Activated CD4-positive, alpha-beta T cell treated with anti-CD3 and anti-CD28 coated beads, Interleukin-2, amount 10 ng/mL, durations not matched to agents 24 days and 14 days (primary cell): ENCODE data around the gene OGFR. TPM values are rescaled to one million over a fixed set of nuclear protein-coding genes. Genes with fewer than 3 reads are reported as not detected.

ENCODE experiments used
- DNase-seq: peaks from one replicate; pipeline ENCODE4 v3.0.0; 2022
- H3K27ac Mint-ChIP-seq: one replicate; pipeline ENCODE4 v1.8.0; 2022; ENCODE audit warnings: mild to moderate bottlenecking, mixed read lengths
- H3K27me3 Mint-ChIP-seq: one replicate; pipeline ENCODE4 v1.8.0; 2022; ENCODE audit warnings: mixed read lengths
- H3K36me3 Mint-ChIP-seq: one replicate; pipeline ENCODE4 v1.8.0; 2022; ENCODE audit warnings: low read depth, mild to moderate bottlenecking, mixed read lengths
- H3K4me1 Mint-ChIP-seq: one replicate; pipeline ENCODE4 v1.8.0; 2021; ENCODE audit warnings: mixed read lengths
- H3K4me3 Mint-ChIP-seq: one replicate; pipeline ENCODE4 v1.8.0; 2022; ENCODE audit warnings: mild to moderate bottlenecking, moderate library complexity, mixed read lengths
- H3K9me3 Mint-ChIP-seq: one replicate; pipeline ENCODE4 v1.8.0; 2021; ENCODE audit warnings: mixed read lengths
- intact Hi-C: fragments of 100-400 bp; cut with micrococcal nuclease; formaldehyde crosslinking; loops from one replicate; pipeline ENCODE4 v1.15.1; 2023
- total RNA-seq: library from RNA; stranded (reverse); gene quantifications from 2 replicates; pipeline ENCODE4 v1.2.3, GENCODE V29; 2022

Gene OGFR
- total RNA-seq, 1 donor from 2014 or later: 49.1 TPM

GRCh38 chr20:62829231-62830230 lies 24.9 kb downstream of the OGFR start:
- intact Hi-C loops: no loop called here
- H3K4me1 Mint-ChIP-seq: peaks cover 7% of the 10 kb centered on the region

DNA sequence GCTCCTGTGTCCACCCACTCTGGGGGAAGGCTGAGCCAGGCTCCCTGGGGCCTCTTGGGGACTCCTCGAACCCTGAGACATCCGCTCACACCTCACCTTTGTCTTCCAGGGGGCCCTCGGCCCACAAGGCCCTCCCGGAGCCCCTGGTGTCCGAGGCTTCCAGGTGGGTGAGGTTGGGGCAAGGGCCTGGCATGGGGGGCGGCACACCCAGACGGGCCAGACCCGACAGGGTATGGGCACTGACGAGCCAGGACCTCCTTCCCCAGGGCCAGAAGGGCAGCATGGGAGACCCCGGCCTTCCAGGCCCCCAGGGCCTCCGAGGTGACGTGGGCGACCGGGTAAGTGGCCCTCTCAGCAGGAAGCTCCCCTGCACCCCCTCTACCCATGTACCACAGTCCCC lies 25.6 kb downstream of the OGFR start:
- H3K27me3 Mint-ChIP-seq: no peaks in the 10 kb centered on the region
- peaks cover 7% of the 10 kb centered on the region for H3K4me1 Mint-ChIP-seq
- no peak overlapping the region for H3K4me3 Mint-ChIP-seq
- H3K9me3 Mint-ChIP-seq: no peaks in the 10 kb centered on the region
- no peak for DNase-seq
- H3K27ac Mint-ChIP-seq: no peak overlapping the region
- no peaks in the 10 kb centered on the region for H3K36me3 Mint-ChIP-seq
- intact Hi-C loops: no loop called here

More at GRCh38 chr20:62829231-62830230, 24.9 kb downstream of the OGFR start:
- no peaks in the 10 kb centered on the region for H3K9me3 Mint-ChIP-seq
- H3K27ac Mint-ChIP-seq: no peak overlapping the region
- H3K27me3 Mint-ChIP-seq: no peaks in the 10 kb centered on the region
- H3K36me3 Mint-ChIP-seq: no peaks in the 10 kb centered on the region
- DNase-seq: no peak
- H3K4me3 Mint-ChIP-seq: no peak overlapping the region

- Mint-ChIP-seq H3K9me3 (no peaks in the 10 kb centered on the region), H3K27ac (no peak overlapping the region), H3K4me1 (peaks cover 7% of the 10 kb centered on the region), H3K36me3 (no peaks in the 10 kb centered on the region), H3K4me3 (no peak overlapping the region), H3K27me3 (no peaks in the 10 kb centered on the region)
- intact Hi-C loops: no loop called here
- DNase-seq: no peak
These were observed 26.2 kb downstream of the OGFR start for GRCh38 chr20:62830821-62831220.

- no peaks in the 10 kb centered on the region for H3K36me3 Mint-ChIP-seq
- intact Hi-C loops: no loop called here
These were observed 26.7 kb downstream of the OGFR start for GRCh38 chr20:62831361-62831788.

GRCh38 chr20:62831854-62832211 lies 27.2 kb downstream of the OGFR start:
- Mint-ChIP-seq H3K27ac (no peak overlapping the region), H3K36me3 (no peaks in the 10 kb centered on the region), H3K4me3 (no peak overlapping the region), H3K9me3 (no peaks in the 10 kb centered on the region), H3K4me1 (peaks cover 7% of the 10 kb centered on the region), H3K27me3 (no peaks in the 10 kb centered on the region)
- intact Hi-C loops: no loop called here
- no peak for DNase-seq

More at GRCh38 chr20:62831361-62831788, 26.7 kb downstream of the OGFR start:
- H3K27ac Mint-ChIP-seq: no peak overlapping the region
- no peaks in the 10 kb centered on the region for H3K9me3 Mint-ChIP-seq
- DNase-seq: no peak
- no peaks in the 10 kb centered on the region for H3K27me3 Mint-ChIP-seq
- no peak overlapping the region for H3K4me3 Mint-ChIP-seq
- peaks cover 7% of the 10 kb centered on the region for H3K4me1 Mint-ChIP-seq

GRCh38 chr20:62832212-62832922 lies 27.7 kb downstream of the OGFR start:
- no peaks in the 10 kb centered on the region for H3K9me3 Mint-ChIP-seq
- H3K4me1 Mint-ChIP-seq: peaks cover 7% of the 10 kb centered on the region
- peak; percentile 84 for DNase-seq
- intact Hi-C loops: no loop called here
- no peak overlapping the region for H3K4me3 Mint-ChIP-seq
- H3K27ac Mint-ChIP-seq: no peak overlapping the region
- no peaks in the 10 kb centered on the region for H3K36me3 Mint-ChIP-seq
- H3K27me3 Mint-ChIP-seq: no peaks in the 10 kb centered on the region

DNA sequence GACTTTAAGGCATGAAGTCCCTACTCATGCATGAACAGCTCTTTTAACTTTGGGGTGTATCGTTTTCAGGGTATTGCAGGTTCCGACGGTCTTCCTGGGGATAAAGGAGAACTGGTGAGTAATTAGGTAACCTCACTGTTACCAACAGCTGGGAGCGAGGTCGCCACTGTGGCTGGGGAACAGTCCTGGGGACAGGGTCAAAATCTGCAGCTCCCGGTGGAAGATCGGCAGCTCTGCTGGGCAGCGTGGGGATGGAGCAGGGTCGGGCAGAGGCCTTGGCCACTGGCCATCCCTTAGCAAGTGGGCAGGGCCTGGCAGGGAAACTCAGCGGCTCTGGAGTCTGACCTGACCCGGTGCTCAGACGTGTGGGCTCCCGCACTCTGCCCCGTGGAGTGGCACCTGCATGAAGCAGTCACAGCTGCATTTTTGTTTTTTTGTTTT lies 28.3 kb downstream of the OGFR start:
- Mint-ChIP-seq H3K9me3 (no peaks in the 10 kb centered on the region), H3K27me3 (no peaks in the 10 kb centered on the region), H3K36me3 (no peaks in the 10 kb centered on the region), H3K27ac (no peak overlapping the region), H3K4me3 (no peak overlapping the region), H3K4me1 (peaks cover 7% of the 10 kb centered on the region)
- intact Hi-C loops: no loop called here
- DNase-seq: no peak

DNA sequence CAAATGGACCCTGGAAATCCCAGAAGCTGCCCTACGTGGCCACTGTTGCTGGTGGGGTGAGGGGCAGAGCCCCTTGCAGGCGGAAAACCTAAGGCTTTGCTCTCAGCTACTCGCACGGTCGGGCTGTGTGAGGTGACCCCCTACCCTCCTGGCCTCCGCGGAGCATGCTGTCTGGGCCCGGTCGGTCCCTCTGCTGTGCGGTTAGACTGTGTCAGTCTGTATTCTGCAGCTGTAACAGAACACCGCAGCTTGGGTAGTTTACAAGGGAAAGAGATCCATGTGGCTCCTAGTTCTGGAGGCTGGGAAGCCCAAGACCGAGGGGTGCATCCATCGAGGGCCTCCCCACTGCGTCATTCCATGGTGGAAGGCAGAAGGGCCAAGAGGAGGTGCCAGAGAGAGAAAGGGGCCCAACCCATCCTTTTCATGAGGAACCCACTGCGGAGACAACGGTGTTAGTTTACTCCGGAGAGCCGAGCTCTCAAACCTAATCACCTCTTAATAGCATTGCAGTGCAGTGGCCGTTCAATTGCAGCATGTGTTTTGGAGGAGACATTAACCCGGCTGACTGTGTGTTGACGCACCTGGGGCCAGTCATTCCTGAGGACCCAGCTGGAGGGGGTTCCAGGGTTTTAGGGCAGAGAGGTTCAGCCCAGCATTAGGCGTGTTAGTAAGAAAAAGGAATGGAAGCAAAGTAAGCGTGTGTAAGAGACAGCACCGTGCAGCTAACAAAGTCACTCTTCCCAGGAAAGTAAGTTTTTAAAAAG lies 30.5 kb downstream of the OGFR start:
- no peak overlapping the region for H3K4me3 Mint-ChIP-seq
- no peak overlapping the region for H3K27ac Mint-ChIP-seq
- DNase-seq: no peak
- no peaks in the 10 kb centered on the region for H3K9me3 Mint-ChIP-seq
- intact Hi-C loops: no loop called here
- peaks cover 7% of the 10 kb centered on the region for H3K4me1 Mint-ChIP-seq
- no peaks in the 10 kb centered on the region for H3K27me3 Mint-ChIP-seq
- no peaks in the 10 kb centered on the region for H3K36me3 Mint-ChIP-seq

DNA sequence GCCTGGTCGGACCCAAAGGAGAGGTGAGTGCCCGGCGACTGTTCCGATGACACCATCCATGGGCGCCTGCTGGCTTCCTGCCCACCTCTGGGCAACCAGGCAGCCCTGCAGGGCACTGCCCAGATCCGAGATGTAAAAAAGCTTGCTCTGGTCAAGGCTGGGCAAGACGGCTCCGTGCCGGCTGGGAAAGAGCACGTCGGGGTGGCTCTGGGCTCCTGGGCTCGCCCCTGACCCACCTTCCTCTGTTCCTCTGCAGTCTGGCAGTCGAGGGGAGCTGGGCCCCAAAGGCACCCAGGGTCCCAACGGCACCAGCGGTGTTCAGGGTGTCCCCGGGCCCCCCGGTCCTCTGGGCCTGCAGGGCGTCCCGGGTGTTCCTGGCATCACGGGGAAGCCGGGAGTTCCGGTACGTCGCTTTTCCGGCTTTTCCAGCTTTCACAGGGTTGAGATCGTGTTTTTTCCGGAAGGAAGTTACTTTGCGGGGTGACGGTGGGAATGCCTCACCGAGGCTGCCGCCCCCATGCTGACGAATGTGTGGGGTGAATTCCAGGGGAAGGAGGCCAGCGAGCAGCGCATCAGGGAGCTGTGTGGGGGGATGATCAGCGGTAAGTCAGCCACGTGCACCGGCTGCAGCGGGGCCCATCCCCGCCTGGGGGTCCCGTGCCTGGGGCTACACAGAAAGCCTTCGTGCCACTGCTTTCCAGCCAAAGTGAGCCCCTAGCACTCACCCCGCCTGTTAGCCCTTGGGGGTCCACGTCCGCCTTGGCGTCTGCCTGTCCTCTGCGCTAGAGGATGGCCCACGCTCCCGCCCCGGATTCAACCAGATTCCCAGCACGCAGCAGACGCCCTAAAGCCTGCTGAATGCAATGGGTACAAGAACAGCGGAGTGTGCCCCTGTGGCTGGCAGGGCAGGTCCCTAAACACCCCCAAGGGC lies 31.6 kb downstream of the OGFR start:
- intact Hi-C loops: no loop called here
- no peak for DNase-seq
- H3K27me3 Mint-ChIP-seq: no peaks in the 10 kb centered on the region
- H3K4me1 Mint-ChIP-seq: peaks cover 7% of the 10 kb centered on the region
- H3K9me3 Mint-ChIP-seq: no peaks in the 10 kb centered on the region
- no peak overlapping the region for H3K4me3 Mint-ChIP-seq
- H3K36me3 Mint-ChIP-seq: no peaks in the 10 kb centered on the region
- H3K27ac Mint-ChIP-seq: no peak overlapping the region

DNA sequence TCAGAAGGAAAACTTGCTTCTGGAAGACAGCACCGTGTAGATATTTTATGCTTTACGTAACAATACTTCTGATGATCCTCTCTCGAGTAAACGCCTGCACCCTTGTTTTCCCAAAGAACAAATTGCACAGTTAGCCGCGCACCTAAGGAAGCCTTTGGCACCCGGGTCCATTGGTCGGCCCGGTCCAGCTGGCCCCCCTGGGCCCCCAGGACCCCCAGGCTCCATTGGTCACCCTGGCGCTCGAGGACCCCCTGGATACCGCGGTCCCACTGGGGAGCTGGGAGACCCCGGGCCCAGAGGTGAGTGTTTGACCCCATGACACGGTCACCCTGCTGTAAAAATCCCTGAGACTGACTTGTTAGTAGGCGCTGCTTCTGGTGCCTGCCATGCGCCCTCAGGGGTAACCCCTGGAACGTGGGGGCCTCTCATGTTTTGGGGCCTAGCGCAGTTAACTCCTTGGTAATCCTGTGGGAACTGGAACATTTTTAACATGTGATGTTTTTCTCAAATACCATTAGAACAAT lies 32.4 kb downstream of the OGFR start:
- no peak for DNase-seq
- Mint-ChIP-seq H3K36me3 (no peaks in the 10 kb centered on the region), H3K9me3 (no peaks in the 10 kb centered on the region), H3K4me1 (peaks cover 7% of the 10 kb centered on the region), H3K27me3 (no peaks in the 10 kb centered on the region), H3K4me3 (no peak overlapping the region), H3K27ac (no peak overlapping the region)
- intact Hi-C loops: no loop called here

DNA sequence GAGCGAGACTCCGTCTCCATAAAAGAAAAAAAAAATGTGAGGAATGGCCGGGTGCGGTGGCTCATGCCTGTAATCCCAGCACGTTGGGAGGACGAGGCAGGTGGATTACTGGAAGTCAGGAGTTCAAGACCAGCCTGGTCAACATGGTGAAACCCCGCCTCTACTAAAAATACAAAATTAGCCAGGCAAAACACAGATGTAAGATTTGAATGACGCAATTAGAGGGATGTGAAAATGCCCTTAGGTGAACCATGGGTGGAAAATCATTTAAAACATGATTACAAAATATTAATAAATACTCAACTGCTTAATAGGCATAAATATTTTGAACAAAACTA lies 33.1 kb downstream of the OGFR start:
- Mint-ChIP-seq H3K27ac (no peak overlapping the region), H3K9me3 (no peaks in the 10 kb centered on the region), H3K4me3 (no peak overlapping the region), H3K4me1 (peaks cover 2% of the 10 kb centered on the region), H3K36me3 (no peaks in the 10 kb centered on the region), H3K27me3 (no peaks in the 10 kb centered on the region)
- DNase-seq: no peak
- intact Hi-C loops: no loop called here

- Mint-ChIP-seq H3K27ac (no peak overlapping the region), H3K9me3 (no peaks in the 10 kb centered on the region), H3K36me3 (no peaks in the 10 kb centered on the region), H3K4me1 (no peaks in the 10 kb centered on the region), H3K4me3 (no peak overlapping the region), H3K27me3 (no peaks in the 10 kb centered on the region)
- intact Hi-C loops: no loop called here
- DNase-seq: no peak
These were observed 33.7 kb downstream of the OGFR start for GRCh38 chr20:62838128-62838891.
